ENCODE measurements around the gene DNAAF5.
"Not testable (repeated sequence)": the region's sequence is repeated elsewhere in the genome, so short reads cannot be mapped to it uniquely, and the experiment has no call there.

DNA sequence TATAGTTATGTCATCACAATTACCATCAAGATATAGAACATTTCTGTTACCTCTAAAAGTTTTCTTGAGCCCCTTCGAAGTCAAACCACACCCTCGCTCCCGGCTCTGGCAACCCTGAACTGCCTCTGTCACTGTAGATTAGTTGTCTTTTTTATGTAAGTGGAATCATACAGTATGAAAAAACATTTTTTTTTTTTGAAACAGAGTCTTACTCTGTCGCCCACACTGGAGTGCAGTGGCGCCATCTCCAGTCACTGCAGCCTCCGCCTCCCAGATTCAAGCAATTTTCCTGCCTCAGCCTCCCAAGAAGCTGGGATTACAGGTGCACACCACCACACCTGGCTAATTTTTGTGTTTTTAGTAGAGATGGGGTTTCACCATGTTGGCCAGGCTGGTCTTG lies 74.9 kb downstream of the DNAAF5 start:
- not testable (repeated sequence) for TF ChIP-seq POLR2A (IDR thresholded peaks at IDR 0.05)
- TF ChIP-seq, protein P1, sequence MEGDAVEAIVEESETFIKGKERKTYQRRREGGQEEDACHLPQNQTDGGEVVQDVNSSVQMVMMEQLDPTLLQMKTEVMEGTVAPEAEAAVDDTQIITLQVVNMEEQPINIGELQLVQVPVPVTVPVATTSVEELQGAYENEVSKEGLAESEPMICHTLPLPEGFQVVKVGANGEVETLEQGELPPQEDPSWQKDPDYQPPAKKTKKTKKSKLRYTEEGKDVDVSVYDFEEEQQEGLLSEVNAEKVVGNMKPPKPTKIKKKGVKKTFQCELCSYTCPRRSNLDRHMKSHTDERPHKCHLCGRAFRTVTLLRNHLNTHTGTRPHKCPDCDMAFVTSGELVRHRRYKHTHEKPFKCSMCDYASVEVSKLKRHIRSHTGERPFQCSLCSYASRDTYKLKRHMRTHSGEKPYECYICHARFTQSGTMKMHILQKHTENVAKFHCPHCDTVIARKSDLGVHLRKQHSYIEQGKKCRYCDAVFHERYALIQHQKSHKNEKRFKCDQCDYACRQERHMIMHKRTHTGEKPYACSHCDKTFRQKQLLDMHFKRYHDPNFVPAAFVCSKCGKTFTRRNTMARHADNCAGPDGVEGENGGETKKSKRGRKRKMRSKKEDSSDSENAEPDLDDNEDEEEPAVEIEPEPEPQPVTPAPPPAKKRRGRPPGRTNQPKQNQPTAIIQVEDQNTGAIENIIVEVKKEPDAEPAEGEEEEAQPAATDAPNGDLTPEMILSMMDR (IDR thresholded peaks at IDR 0.05): not testable (repeated sequence)
